HuH-7 (cell line): Measurements from ENCODE around the gene MIDN.

Experiments
- DNase-seq: peaks from one replicate; pipeline ENCODE4 v3.0.0; 2011; ENCODE audit warnings: low spot score

The MIDN gene

DNA sequence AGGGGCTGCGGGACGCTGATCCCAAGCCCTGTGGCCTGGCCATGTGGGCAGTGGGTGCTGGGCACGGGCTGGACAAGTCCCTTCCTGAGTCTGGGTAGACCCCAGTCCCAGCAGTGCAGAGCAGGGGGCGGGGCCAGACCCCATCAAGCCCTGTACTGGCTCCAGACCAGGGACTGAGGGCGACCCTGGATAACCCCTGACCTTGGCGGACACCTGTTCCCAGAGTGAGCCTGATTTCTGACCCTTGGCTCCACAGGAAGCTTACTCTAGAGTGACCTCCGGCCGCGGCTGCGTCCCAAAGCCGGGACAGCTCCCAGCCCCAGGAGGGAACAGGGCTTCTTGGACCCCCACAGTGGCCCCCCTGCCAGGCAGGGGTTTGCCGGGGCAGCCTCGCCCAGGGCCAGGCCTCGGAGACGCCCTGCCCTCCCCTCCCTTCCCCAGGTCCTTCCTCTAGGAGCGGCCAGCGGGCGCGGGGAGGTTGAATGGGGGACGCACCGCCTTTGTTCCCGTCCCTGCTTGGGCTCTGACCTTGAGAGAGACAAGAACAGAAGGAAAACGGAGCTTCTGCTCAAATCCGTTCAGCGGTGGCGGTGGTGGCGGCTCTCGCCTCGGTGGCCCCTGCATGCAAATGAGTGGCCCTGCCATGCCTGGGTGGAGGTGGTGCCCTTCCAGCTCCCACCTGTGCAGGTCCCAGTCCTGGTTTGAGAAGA, 35.0 kb downstream of the MIDN start:
- DNase-seq: no peak

- DNase-seq: no peak
Observed at GRCh38 chr19:1283917-1284292, 35.5 kb downstream of the MIDN start.

- DNase-seq: no peak
Observed at GRCh38 chr19:1284293-1284978, 36.1 kb downstream of the MIDN start.

- no peak for DNase-seq
Observed at GRCh38 chr19:1284979-1285736, 36.8 kb downstream of the MIDN start.

- no peak for DNase-seq
Observed at GRCh38 chr19:1285737-1286360, 37.5 kb downstream of the MIDN start, which contains the start of gene EFNA2. Gene EFNA2 (plus strand): TSS chr19:1285873. CDS start chr19:1286169, 296 bp downstream.

- DNase-seq: no peak
Observed at GRCh38 chr19:1286487-1287353, 38.3 kb downstream of the MIDN start.

- no peak for DNase-seq
Observed at GRCh38 chr19:1287354-1288225, 39.2 kb downstream of the MIDN start.

DNA sequence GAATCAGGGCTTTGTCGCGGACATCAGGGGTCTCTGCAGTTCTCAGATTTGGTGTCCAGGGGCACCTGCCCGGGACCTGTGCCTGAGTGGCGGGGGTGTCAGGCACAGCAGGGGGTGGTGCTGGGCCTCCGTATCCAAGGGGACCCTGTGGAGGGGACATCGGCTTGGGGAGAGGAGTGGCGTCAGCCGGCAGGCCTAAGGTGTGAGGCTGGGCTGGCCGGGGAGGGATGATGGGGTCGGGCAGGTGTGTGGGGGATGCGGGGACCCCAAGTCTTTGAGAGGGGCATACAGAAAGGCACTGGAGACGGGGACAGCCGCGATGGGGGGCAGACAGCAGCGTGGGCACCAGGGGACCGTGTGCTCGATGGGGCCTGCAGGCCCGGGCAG, 39.8 kb downstream of the MIDN start:
- no peak for DNase-seq

GRCh38 chr19:1288833-1289685, 40.7 kb downstream of the MIDN start:
- DNase-seq: no peak

- DNase-seq: no peak
Observed at GRCh38 chr19:1289686-1290025, 41.3 kb downstream of the MIDN start.

- no peak for DNase-seq
Observed at GRCh38 chr19:1290196-1290702, 41.9 kb downstream of the MIDN start.

- DNase-seq: no peak
Observed at GRCh38 chr19:1290703-1291651, 42.6 kb downstream of the MIDN start.

DNA sequence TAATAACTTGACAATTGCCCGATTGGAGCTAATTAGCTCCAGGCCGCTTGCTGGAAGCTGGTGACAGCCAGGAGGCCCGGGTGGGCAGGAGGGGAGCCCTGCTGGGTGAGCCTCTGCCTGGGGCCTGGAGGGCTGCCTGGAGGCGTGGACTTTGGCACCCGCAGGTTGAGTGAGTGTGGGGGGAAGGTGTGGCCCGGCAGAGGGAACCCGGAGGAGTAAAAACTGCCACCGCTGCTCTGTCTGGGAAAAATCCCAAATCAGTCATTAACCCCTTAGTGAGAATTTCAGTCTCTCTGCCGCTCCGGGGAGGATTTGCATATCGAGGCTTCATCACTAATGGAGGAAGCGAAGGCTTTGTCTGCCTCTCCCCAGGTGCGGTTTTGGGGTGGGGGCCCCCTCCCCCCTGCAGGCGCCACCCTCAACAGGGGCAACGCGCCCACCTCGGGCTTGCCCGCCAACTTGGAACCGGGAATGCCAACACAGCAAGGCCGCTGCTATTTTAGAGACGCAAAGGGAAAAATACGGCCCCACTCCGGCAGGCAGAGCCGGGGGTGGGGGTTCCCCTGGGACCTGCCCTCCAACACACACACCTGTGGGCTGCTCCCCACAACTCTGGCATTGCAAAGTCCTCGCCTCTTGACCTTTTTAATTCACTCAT, 43.5 kb downstream of the MIDN start:
- no peak for DNase-seq

GRCh38 chr19:1292419-1293151, 44.2 kb downstream of the MIDN start:
- no peak for DNase-seq

GRCh38 chr19:1293782-1294604, 45.6 kb downstream of the MIDN start:
- no peak for DNase-seq

- DNase-seq: no peak
Observed at GRCh38 chr19:1294688-1295087, 46.3 kb downstream of the MIDN start.
